Aorta (tissue), 5 donors: ENCODE results near the gene ZNRF3. TPM values are rescaled to one million over a fixed set of nuclear protein-coding genes. Genes with fewer than 3 reads are reported as not detected.
A peak's percentile ranks its signal among the peaks of the same experiment; 100 is the strongest.

Experiments
- ATAC-seq: fragments of 200-7000 bp; cut with Tn5 transposase; one replicate; pipeline ENCODE4 v1.9.1; 2022; ENCODE audit warnings: moderate library complexity; ENCODE audit not compliant: low FRiP score
- DNase-seq, 2 donors: peaks; one replicate each; pipeline ENCODE4 v3.0.0-alpha.2; 2020
- H3K27ac ChIP-seq, 2 donors: one replicate each; pipeline ENCODE4 v1.5.1; 2013; ENCODE audit warnings: low read length in 2 of 2, mild to moderate bottlenecking in 2 of 2, moderate library complexity in 2 of 2, control low read depth in 1 of 2, inconsistent platforms in 1 of 2, low read depth in 1 of 2
- H3K27me3 ChIP-seq, 2 donors: one replicate each; pipeline ENCODE4 v1.6.1; 2013; ENCODE audit warnings: control low read depth in 1 of 2, low read length in 1 of 2, mild to moderate bottlenecking in 1 of 2, moderate library complexity in 1 of 2; ENCODE audit not compliant: insufficient read depth in 2 of 2, control insufficient read depth in 1 of 2
- H3K36me3 ChIP-seq, 2 donors: one replicate each; pipeline ENCODE4 v1.6.1; 2013; ENCODE audit warnings: control low read depth in 1 of 2, low read length in 1 of 2, mild to moderate bottlenecking in 1 of 2; ENCODE audit not compliant: insufficient read depth in 2 of 2, control insufficient read depth in 1 of 2
- H3K4me1 ChIP-seq, 2 donors: one replicate each; pipeline ENCODE4 v1.6.1; 2013; ENCODE audit warnings: low read length in 2 of 2, control low read depth in 1 of 2, mild to moderate bottlenecking in 1 of 2, moderate library complexity in 1 of 2; ENCODE audit not compliant: insufficient read depth in 2 of 2, control insufficient read depth in 1 of 2
- H3K4me3 ChIP-seq, 2 donors: one replicate each; pipeline ENCODE4 v1.5.1; 2013; ENCODE audit warnings: low read length in 2 of 2, control low read depth in 1 of 2, mild to moderate bottlenecking in 1 of 2
- H3K9me3 ChIP-seq: one replicate; pipeline ENCODE4 v1.6.1; 2013; ENCODE audit warnings: mild to moderate bottlenecking, low read length; ENCODE audit not compliant: control insufficient read depth
- WGBS, 2 donors: extraction: QIAGEN DNeasy Blood & Tissue Kit; methylation state at CpG; one replicate each; pipeline ENCODE4 v1.1.7; 2013; 5-methylcytosine and 5-hydroxymethylcytosine counted together
- intact Hi-C, 2 donors: fragments of 100-400 bp; cut with DNase I; formaldehyde crosslinking; loops; one replicate each; pipeline versions ENCODE4 v1.14.2 to v1.15.0; 2022
- polyA plus RNA-seq, 2 donors: library from polyadenylated mRNA; stranded (reverse); fragments of 200-250 nt; gene quantifications; one replicate each; pipeline ENCODE4 v1.2.3, GENCODE V29; 2013
- total RNA-seq, 2 donors: library from RNA; stranded (reverse); fragmentation: NEBNext Ultra II Directional; extraction: Animal tissue kit (Norgen Biotek cat#: 25700); gene quantifications; one replicate each; pipeline ENCODE4 v1.2.1, GENCODE V29; 2021
- donor health status: healthy with polysubstance abuse.
- donor health status: Bipolar disorder and iron deficiency.
- donor health status: DM: no; HTN: no; CAD: no.
- donor health status: DM: no; HTN: no; CAD: no.
- donor health status: DM: yes; HTN: yes; CAD: no.

ZNRF3 gene
- total and polyA plus RNA-seq, 4 donors: 1.4 to 11.8 (median 5.0) TPM

- 70 to 75% methylated on average over 3 of the region's 3 CpGs for WGBS, 2 donors
- no peak for ATAC-seq
- no peak overlapping the region for H3K27ac ChIP-seq
These were observed 206.1 kb downstream of the ZNRF3 start for GRCh38 chr22:29089507-29089906.

GRCh38 chr22:29090039-29090438 lies 206.7 kb downstream of the ZNRF3 start:
- H3K27ac ChIP-seq: no peak overlapping the region
- no peaks in the 10 kb centered on the region for H3K27me3 ChIP-seq
- no peaks in the 10 kb centered on the region for H3K9me3 ChIP-seq
- no peak for ATAC-seq
- DNase-seq: no peak
- intact Hi-C loops: no loop called here
- no peak overlapping the region for H3K4me3 ChIP-seq
- no peaks in the 10 kb centered on the region for H3K4me1 ChIP-seq
- 87 to 90% methylated on average over 3 of the region's 3 CpGs for WGBS, 2 donors
- H3K36me3 ChIP-seq: no peaks in the 10 kb centered on the region

More at GRCh38 chr22:29089507-29089906, 206.1 kb downstream of the ZNRF3 start:
- intact Hi-C loops: no loop called here
- no peak for DNase-seq
- Histone ChIP-seq H3K4me1 (no peaks in the 10 kb centered on the region), H3K9me3 (no peaks in the 10 kb centered on the region), H3K36me3 (no peaks in the 10 kb centered on the region), H3K27me3 (no peaks in the 10 kb centered on the region), H3K4me3 (no peak overlapping the region)

- H3K27ac ChIP-seq: no peak overlapping the region
These were observed 208.9 kb downstream of the ZNRF3 start for GRCh38 chr22:29092243-29092642.

GRCh38 chr22:29093030-29093429 lies 209.7 kb downstream of the ZNRF3 start:
- intact Hi-C loops: no loop called here
- WGBS, 2 donors: 48 to 58% methylated on average over 1 of the region's 1 CpG
- H3K4me1 ChIP-seq: no peaks in the 10 kb centered on the region
- no peak overlapping the region for H3K4me3 ChIP-seq
- H3K27me3 ChIP-seq: no peaks in the 10 kb centered on the region
- no peaks in the 10 kb centered on the region for H3K9me3 ChIP-seq
- no peak overlapping the region for H3K27ac ChIP-seq
- H3K36me3 ChIP-seq: no peaks in the 10 kb centered on the region
- DNase-seq (no peak), ATAC-seq (no peak)

More at GRCh38 chr22:29092243-29092642, 208.9 kb downstream of the ZNRF3 start:
- Histone ChIP-seq H3K4me3 (no peak overlapping the region), H3K4me1 (no peaks in the 10 kb centered on the region), H3K9me3 (no peaks in the 10 kb centered on the region), H3K27me3 (no peaks in the 10 kb centered on the region), H3K36me3 (no peaks in the 10 kb centered on the region)
- DNase-seq: no peak
- WGBS, 2 donors: 68 to 78% methylated on average over 4 of the region's 4 CpGs
- no peak for ATAC-seq
- intact Hi-C loops: no loop called here

GRCh38 chr22:29093501-29094300 lies 210.3 kb downstream of the ZNRF3 start:
- DNase-seq (no peak), ATAC-seq (peak; percentile 81)
- Histone ChIP-seq H3K27me3 (no peaks in the 10 kb centered on the region), H3K27ac (no peak overlapping the region), H3K4me1 (no peaks in the 10 kb centered on the region), H3K9me3 (no peaks in the 10 kb centered on the region), H3K4me3 (no peak overlapping the region), H3K36me3 (peaks cover 0 to 2% of the 10 kb centered on the region in 2 donors)
- WGBS, 2 donors: 15 to 26% methylated on average over 4 of the region's 4 CpGs
- intact Hi-C loops: no loop called here

GRCh38 chr22:29095459-29095858 lies 212.1 kb downstream of the ZNRF3 start:
- ATAC-seq (no peak), DNase-seq (no peak)
- Histone ChIP-seq H3K9me3 (no peaks in the 10 kb centered on the region), H3K27me3 (no peaks in the 10 kb centered on the region), H3K27ac (no peak overlapping the region), H3K4me1 (no peaks in the 10 kb centered on the region), H3K36me3 (peaks cover 0 to 2% of the 10 kb centered on the region in 2 donors), H3K4me3 (no peak overlapping the region)
- intact Hi-C loops: no loop called here
- WGBS, 2 donors: 72 to 98% methylated on average over 2 of the region's 2 CpGs

- DNase-seq (no peak), ATAC-seq (no peak)
- Histone ChIP-seq H3K27me3 (no peaks in the 10 kb centered on the region), H3K36me3 (peaks cover 0 to 2% of the 10 kb centered on the region in 2 donors), H3K4me1 (no peaks in the 10 kb centered on the region), H3K4me3 (no peak overlapping the region), H3K9me3 (no peaks in the 10 kb centered on the region), H3K27ac (no peak overlapping the region)
- intact Hi-C loops: no loop called here
- WGBS, 2 donors: 91 to 92% methylated on average over 13 of the region's 13 CpGs
These were observed 213.6 kb downstream of the ZNRF3 start for GRCh38 chr22:29096736-29097669.

- Histone ChIP-seq H3K4me1 (no peaks in the 10 kb centered on the region), H3K27me3 (no peaks in the 10 kb centered on the region), H3K36me3 (peaks cover 0 to 2% of the 10 kb centered on the region in 2 donors), H3K4me3 (no peak overlapping the region), H3K27ac (no peak overlapping the region), H3K9me3 (no peaks in the 10 kb centered on the region)
- WGBS, 2 donors: 96% methylated on average over 2 of the region's 2 CpGs
- intact Hi-C loops: no loop called here
- no peak for ATAC-seq
- DNase-seq: no peak
These were observed 214.9 kb downstream of the ZNRF3 start for GRCh38 chr22:29098296-29098695.
